HepG2 (cell line): ENCODE data around the gene SLC2A8. TPM values are rescaled to one million over a fixed set of nuclear protein-coding genes. Genes with fewer than 3 reads are reported as not detected.

Source experiments
- CBX1 ChIP-seq: IDR thresholded peaks from one replicate; pipeline ENCODE4 v1.6.1; 2016; ENCODE audit warnings: antibody characterized with exemption, low read depth
- DMTF1 ChIP-seq: sonication (generic); formaldehyde crosslinking; IDR thresholded peaks from 2 replicates; pipeline ENCODE4 v1.4.0; 2020; ENCODE audit warnings: mild to moderate bottlenecking, missing genetic modification reagents
- GATAD1 ChIP-seq: IDR thresholded peaks from 2 replicates; pipeline ENCODE4 v1.6.1; 2016; ENCODE audit warnings: missing genetic modification reagents, missing compliant biosample characterization
- GTF3A ChIP-seq: sonication (generic); formaldehyde crosslinking; conservative IDR thresholded peaks from 2 replicates; pipeline ENCODE4 v1.4.0; 2020; ENCODE audit warnings: mild to moderate bottlenecking, missing genetic modification reagents
- MNT ChIP-seq: fragments of 450-650 bp; IDR thresholded peaks from 2 replicates; pipeline ENCODE4 v1.6.1; 2016
- NCOR1 ChIP-seq: fragments of 200-600 bp; sonication (generic); IDR thresholded peaks from 2 replicates; pipeline ENCODE4 v1.7.0; 2017; ENCODE audit warnings: antibody characterized with exemption, low read length, borderline replicate concordance
- PCBP1 ChIP-seq: fragments of 200-400 bp; formaldehyde crosslinking; IDR thresholded peaks from 2 replicates; pipeline ENCODE4 v1.6.1; 2017; ENCODE audit warnings: mild to moderate bottlenecking, low read depth, low read length, borderline replicate concordance
- RFX1 ChIP-seq: fragments of 450-650 bp; IDR thresholded peaks from 2 replicates; pipeline ENCODE4 v1.6.1; 2017
- THRA ChIP-seq: sonication (generic); formaldehyde crosslinking; IDR thresholded peaks from 2 replicates; pipeline ENCODE4 v1.4.0; 2020; ENCODE audit warnings: missing genetic modification reagents, borderline replicate concordance
- ZBTB44 ChIP-seq: sonication (generic); formaldehyde crosslinking; IDR thresholded peaks from 2 replicates; pipeline ENCODE4 v1.4.0; 2020; ENCODE audit warnings: missing genetic modification reagents
- ZNF235 ChIP-seq: sonication (generic); formaldehyde crosslinking; IDR thresholded peaks from 2 replicates; pipeline ENCODE4 v1.8.1; 2023; ENCODE audit warnings: mild to moderate bottlenecking, missing genetic modification reagents, borderline replicate concordance
- ZNF260 ChIP-seq: sonication (generic); formaldehyde crosslinking; IDR thresholded peaks from 2 replicates; pipeline ENCODE4 v1.4.0; 2020; ENCODE audit warnings: missing genetic modification reagents, low read depth, mild to moderate bottlenecking, borderline replicate concordance
- ZNF546 ChIP-seq: sonication (generic); formaldehyde crosslinking; conservative IDR thresholded peaks from 2 replicates; pipeline ENCODE4 v1.8.1; 2023; ENCODE audit warnings: mild to moderate bottlenecking, missing genetic modification reagents
- ZNF609 ChIP-seq: sonication (generic); formaldehyde crosslinking; IDR thresholded peaks from 2 replicates; pipeline ENCODE4 v1.4.0; 2020; ENCODE audit warnings: mild to moderate bottlenecking, missing genetic modification reagents, borderline replicate concordance
- ZNF674 ChIP-seq: sonication (generic); formaldehyde crosslinking; IDR thresholded peaks from 2 replicates; pipeline ENCODE4 v1.5.0; 2020; ENCODE audit warnings: low read depth, mild to moderate bottlenecking, missing genetic modification reagents
- ZNF703 ChIP-seq: sonication (generic); formaldehyde crosslinking; IDR thresholded peaks from 2 replicates; pipeline ENCODE4 v1.5.1; 2020; ENCODE audit warnings: missing genetic modification reagents, mild to moderate bottlenecking, moderate library complexity, borderline replicate concordance
- ZNF841 ChIP-seq: sonication (generic); formaldehyde crosslinking; IDR thresholded peaks from 2 replicates; pipeline ENCODE4 v1.8.1; 2023; ENCODE audit warnings: missing genetic modification reagents, borderline replicate concordance
- polyA plus RNA-seq, 8 experiments: library from polyadenylated mRNA; depleted of rRNA in 3 of 8; stranded (reverse) in 7 of 8; unstranded in 1 of 8; fragments of >200 nt; fragmentation: Illumina TruSeq in 4 of 8; extraction: Trizol in 4 of 8; gene quantifications; 2 replicates each; pipeline versions ENCODE4 v1.2.1 to v1.2.3, GENCODE V29; 2011 to 2016; ENCODE audit warnings: low read depth in 4 of 8, missing spikeins in 1 of 8, mixed read lengths in 1 of 8; ENCODE audit not compliant: insufficient read depth in 1 of 8
- total RNA-seq, 5 experiments: library from RNA; depleted of rRNA; stranded (reverse); fragments of >200 nt; fragmentation: Illumina TruSeq; extraction: Trizol; gene quantifications; 2 replicates each; pipeline ENCODE4 v1.2.3, GENCODE V29; 2016; ENCODE audit warnings: low read depth in 1 of 5

Gene SLC2A8
- total and polyA plus RNA-seq, 2 of the 13 experiments (the other 11 are each of a cell fraction or from before 2014, with no cell fraction given), result 22.6 to 48.6 TPM

- TF ChIP-seq DMTF1 (CRISPR knock-in tag) (no peak), ZNF609 (CRISPR knock-in tag) (no peak; the same call in 1 of the 2 replicates), ZBTB44 (CRISPR knock-in tag) (no peak), GTF3A (CRISPR knock-in tag) (no peak), ZNF235 (CRISPR knock-in tag) (no peak), RFX1 (no peak), CBX1 (no peak), ZNF703 (CRISPR knock-in tag) (no peak), ZNF546 (CRISPR knock-in tag) (no peak; the same call in 1 of the 2 replicates), ZNF841 (CRISPR knock-in tag) (no peak), NCOR1 (no peak), ZNF674 (no peak), THRA (no peak), ZNF260 (no peak; the same call in 1 of the 2 replicates), MNT (no peak), PCBP1 (no peak), GATAD1 (peak; percentile 32; the same call in 1 of the 2 replicates)
Measured at GRCh38 chr9:127397646-127398274, 791 bp downstream of the SLC2A8 start (continued).
